SK-N-SH (cell line): ENCODE results near the gene POU3F1.

Experiments
- CHD2 ChIP-seq: fragments of 150-350 bp; IDR thresholded peaks from 2 replicates; pipeline ENCODE4 v1.6.1; 2018; ENCODE audit warnings: low read length; ENCODE audit not compliant: partially characterized antibody
- CTCF ChIP-seq: fragments of 200-600 bp; sonication (generic); IDR thresholded peaks from 2 replicates; pipeline ENCODE4 v1.6.1; 2017; ENCODE audit warnings: antibody characterized with exemption, mild to moderate bottlenecking, moderate library complexity
- ELF1 ChIP-seq: IDR thresholded peaks from 2 replicates; pipeline ENCODE4 v1.4.0; 2012
- EP300 ChIP-seq, 2 experiments: IDR thresholded peaks; 2 replicates each; pipeline versions ENCODE4 v1.4.0 to v1.6.1; 2012; ENCODE audit warnings: borderline replicate concordance in 1 of 2, low read depth in 1 of 2, low read length in 1 of 2
- FOXM1 ChIP-seq: IDR thresholded peaks from 2 replicates; pipeline ENCODE4 v1.4.0; 2012; ENCODE audit warnings: low read depth, mild to moderate bottlenecking
- PBX3 ChIP-seq: IDR thresholded peaks from 2 replicates; pipeline ENCODE4; 2012
- POLR2AphosphoS5 ChIP-seq: IDR thresholded peaks from 2 replicates; pipeline ENCODE4 v1.6.1; 2012; ENCODE audit warnings: low read depth, low read length
- REST ChIP-seq: IDR thresholded peaks from 2 replicates; pipeline ENCODE4 v1.6.1; 2012; ENCODE audit warnings: mild to moderate bottlenecking, low read depth, low read length, moderate library complexity
- RXRA ChIP-seq: IDR thresholded peaks from 2 replicates; pipeline ENCODE4 v1.4.0; 2012; ENCODE audit warnings: low read depth, mild to moderate bottlenecking, borderline replicate concordance
- TEAD4 ChIP-seq: IDR thresholded peaks from 2 replicates; pipeline ENCODE4 v1.4.0; 2012; ENCODE audit warnings: mild to moderate bottlenecking, borderline replicate concordance; ENCODE audit not compliant: insufficient read depth
- USF2 ChIP-seq: fragments of 150-350 bp; IDR thresholded peaks from 2 replicates; pipeline ENCODE4 v1.6.1; 2017; ENCODE audit warnings: antibody characterized with exemption, low read length, low read depth, borderline replicate concordance

- TF ChIP-seq CTCF, result no peak
- no peak for TF ChIP-seq EP300 (IDR thresholded peaks at IDR 0.05; ENCODE audit: borderline replicate concordance in 1 of 2, low read depth in 1 of 2, low read length in 1 of 2)
- no peak for TF ChIP-seq USF2
- no peak for TF ChIP-seq PBX3
- TF ChIP-seq FOXM1, result no peak
- no peak for TF ChIP-seq REST
- no peak for TF ChIP-seq POLR2AphosphoS5
- TF ChIP-seq CHD2, result no peak
- no peak for TF ChIP-seq ELF1
- no peak for TF ChIP-seq TEAD4
- TF ChIP-seq RXRA, result no peak
Measured at GRCh38 chr1:37998913-37999429, 47.6 kb downstream of the POU3F1 start.
